SK-N-SH (cell line): ENCODE results near the gene TNFAIP8L3. TPM values are rescaled to one million over a fixed set of nuclear protein-coding genes. Genes with fewer than 3 reads are reported as not detected.

Experiments
- CTCF ChIA-PET: fragments of 300-600, 350-600 bp; formaldehyde crosslinking; extraction: SDS; loops from one replicate; lab custom pipeline; 2021; lab: Yijun Ruan, JAX
- POLR2A ChIA-PET: fragments of 350-600 bp; sonication (Branson Sonifier 250); formaldehyde crosslinking; extraction: SDS; loops from one replicate; lab custom pipeline; 2020; ENCODE audit warnings: antibody characterized with exemption, inconsistent platforms; lab: Yijun Ruan, JAX
- DNase-seq: peaks from one replicate; pipeline ENCODE4 v3.0.0; 2012
- H2AFZ ChIP-seq: fragments of 200-600 bp; sonication (generic); 2 replicates; pipeline ENCODE4 v1.8.1; 2016; ENCODE audit warnings: antibody characterized with exemption, mild to moderate bottlenecking, low read depth
- H3F3A ChIP-seq: fragments of 200-600 bp; sonication (generic); replicated peaks from 2 replicates; pipeline ENCODE3; 2016; ENCODE audit warnings: antibody characterized with exemption, mild to moderate bottlenecking; ENCODE audit not compliant: insufficient read depth
- H3K27ac ChIP-seq, 2 experiments: fragments of 200-500 bp in 1 of 2; fragments of 200-600 bp in 1 of 2; sonication (Bioruptor generic) in 1 of 2; sonication (generic), shearing (Covaris generic) in 1 of 2; 2 replicates each; pipeline versions ENCODE4 v1.5.1 to v1.6.1; 2014 to 2016; ENCODE audit warnings: low read depth in 2 of 2, inconsistent platforms in 1 of 2, low read length in 1 of 2, mild to moderate bottlenecking in 1 of 2, mixed read lengths in 1 of 2
- H3K27me3 ChIP-seq: fragments of 200-600 bp; sonication (generic), shearing (Covaris generic); 2 replicates; pipeline ENCODE4 v1.6.1; 2016; ENCODE audit warnings: mixed run types; ENCODE audit not compliant: insufficient read depth
- H3K36me3 ChIP-seq, 2 experiments: fragments of 200-500 bp in 1 of 2; fragments of 200-600 bp in 1 of 2; sonication (Bioruptor generic) in 1 of 2; sonication (generic) in 1 of 2; replicated peaks in 1 of 2; 2 replicates each; pipeline versions ENCODE3 to v1.5.1; 2014 to 2016; ENCODE audit warnings: low read length in 1 of 2, mild to moderate bottlenecking in 1 of 2; ENCODE audit not compliant: insufficient read depth in 2 of 2, control insufficient read depth in 1 of 2
- H3K4me1 ChIP-seq, 2 experiments: fragments of 200-500 bp in 1 of 2; fragments of 200-600 bp in 1 of 2; sonication (Bioruptor generic) in 1 of 2; sonication (generic), shearing (Covaris generic) in 1 of 2; 2 replicates each; pipeline versions ENCODE4 v1.5.1 to v1.6.1; 2014 to 2016; ENCODE audit warnings: low read depth in 1 of 2, low read length in 1 of 2, mixed run types in 1 of 2; ENCODE audit not compliant: insufficient read depth in 2 of 2, control insufficient read depth in 1 of 2
- H3K4me2 ChIP-seq: fragments of 200-600 bp; sonication (generic), shearing (Covaris generic); 2 replicates; pipeline ENCODE4 v1.6.1; 2017; ENCODE audit warnings: mixed run types
- H3K4me3 ChIP-seq, 2 experiments: fragments of 200-500 bp in 1 of 2; fragments of 200-600 bp in 1 of 2; sonication (Bioruptor generic) in 1 of 2; sonication (generic), shearing (Covaris generic) in 1 of 2; 2 replicates each; pipeline versions ENCODE4 v1.5.1 to v1.8.1; 2014 to 2016; ENCODE audit warnings: low read depth in 2 of 2, inconsistent platforms in 1 of 2, low read length in 1 of 2, mild to moderate bottlenecking in 1 of 2, mixed read lengths in 1 of 2, moderate library complexity in 1 of 2
- H3K79me2 ChIP-seq: fragments of 200-600 bp; sonication (generic); 2 replicates; pipeline ENCODE4 v1.8.1; 2017; ENCODE audit warnings: mild to moderate bottlenecking; ENCODE audit not compliant: insufficient read depth
- H3K9ac ChIP-seq: fragments of 200-600 bp; sonication (generic); 2 replicates; pipeline ENCODE4 v1.6.1; 2017; ENCODE audit warnings: mixed run types
- H3K9me2 ChIP-seq: fragments of 200-600 bp; sonication (generic); 2 replicates; pipeline ENCODE4 v1.6.1; 2017; ENCODE audit warnings: mixed run types
- H3K9me3 ChIP-seq: fragments of 200-600 bp; sonication (generic); 2 replicates; pipeline ENCODE4 v1.6.1; 2017; ENCODE audit warnings: mixed run types, mild to moderate bottlenecking, moderate library complexity
- H4K20me1 ChIP-seq: fragments of 200-600 bp; sonication (generic); 2 replicates; pipeline ENCODE4 v1.6.1; 2017; ENCODE audit warnings: mild to moderate bottlenecking, mixed run types; ENCODE audit not compliant: insufficient read depth
- ELF1 ChIP-seq: IDR thresholded peaks from 2 replicates; pipeline ENCODE4 v1.4.0; 2012
- EZH2phosphoT487 ChIP-seq: fragments of 200-600 bp; sonication (generic); IDR thresholded peaks from 2 replicates; pipeline ENCODE4 v1.6.1; 2017; ENCODE audit warnings: low read depth, mixed run types, mild to moderate bottlenecking, antibody characterized with exemption, moderate library complexity, borderline replicate concordance
- FOXM1 ChIP-seq: IDR thresholded peaks from 2 replicates; pipeline ENCODE4 v1.4.0; 2012; ENCODE audit warnings: low read depth, mild to moderate bottlenecking
- JUND ChIP-seq: IDR thresholded peaks from 2 replicates; pipeline ENCODE4 v1.4.0; 2012
- MXI1 ChIP-seq: IDR thresholded peaks from 2 replicates; pipeline ENCODE4 v1.6.1; 2012; ENCODE audit warnings: mild to moderate bottlenecking, low read depth, low read length, improper control_type of control experiment
- NFIC ChIP-seq: IDR thresholded peaks from 2 replicates; pipeline ENCODE4 v1.4.0; 2012; ENCODE audit warnings: borderline replicate concordance
- NRF1 ChIP-seq: IDR thresholded peaks from 2 replicates; pipeline ENCODE4 v1.6.1; 2012; ENCODE audit warnings: low read depth, mild to moderate bottlenecking, low read length
- POLR2AphosphoS5 ChIP-seq: IDR thresholded peaks from 2 replicates; pipeline ENCODE4 v1.6.1; 2012; ENCODE audit warnings: low read depth, low read length
- RAD21 ChIP-seq: IDR thresholded peaks from 2 replicates; pipeline ENCODE4 v1.6.1; 2012; ENCODE audit warnings: mild to moderate bottlenecking, low read length
- RFX5 ChIP-seq: IDR thresholded peaks from 2 replicates; pipeline ENCODE4 v1.6.1; 2012; ENCODE audit warnings: mild to moderate bottlenecking, improper control_type of control experiment, low read length
- RXRA ChIP-seq: IDR thresholded peaks from 2 replicates; pipeline ENCODE4 v1.4.0; 2012; ENCODE audit warnings: low read depth, mild to moderate bottlenecking, borderline replicate concordance
- polyA plus RNA-seq, 3 experiments: library from polyadenylated mRNA; depleted of rRNA; stranded (reverse); fragments of >200 nt; gene quantifications; 2 replicates each; pipeline ENCODE4 v1.2.3, GENCODE V29; 2012
- TF ChIP-seq, protein P1 (sequence below): IDR thresholded peaks from 2 replicates; pipeline ENCODE4 v1.4.0; 2012; ENCODE audit warnings: low read depth
- TF ChIP-seq, protein P2 (sequence below): IDR thresholded peaks from 2 replicates; pipeline ENCODE4 v1.6.1; 2012; ENCODE audit warnings: mild to moderate bottlenecking, low read depth, low read length, moderate library complexity
- TF ChIP-seq, protein P3 (sequence below): IDR thresholded peaks from 2 replicates; pipeline ENCODE4 v1.4.0; 2012; ENCODE audit warnings: low read depth, borderline replicate concordance
- TF ChIP-seq, protein P4 (sequence below): fragments of 150-350 bp; IDR thresholded peaks from 2 replicates; pipeline ENCODE4 v1.6.1; 2017; ENCODE audit warnings: antibody characterized with exemption, low read length, low read depth, borderline replicate concordance

The TNFAIP8L3 gene
- polyA plus RNA-seq, 1 of the 3 experiments (the other 2 are of a cell fraction), result 0.08 TPM

DNA sequence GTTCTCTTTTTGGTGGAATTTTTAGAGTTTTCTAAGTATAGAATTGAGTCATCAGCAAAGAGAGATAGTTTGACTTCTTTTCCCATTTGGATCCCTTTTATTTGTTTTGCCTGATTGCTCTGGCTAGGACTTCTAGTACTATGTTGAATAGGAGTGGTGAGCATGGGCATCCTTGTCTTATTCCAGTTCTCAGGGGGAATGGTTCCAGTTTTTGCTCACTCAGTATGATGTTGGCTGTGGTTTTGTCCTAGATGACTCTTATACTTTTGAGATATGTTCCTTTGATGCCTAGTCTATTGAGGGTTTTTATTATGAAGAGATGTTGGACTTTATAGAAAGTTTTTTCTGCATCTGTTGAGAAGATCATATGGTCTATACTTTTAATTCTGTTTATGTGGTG lies 72.5 kb downstream of the TNFAIP8L3 start:
- POLR2A ChIA-PET, result no interaction called here

More for the DNA sequence above, 72.5 kb downstream of the TNFAIP8L3 start:
- Histone ChIP-seq H3K9ac (no peak overlapping the region), H3K9me2 (0 out of 2 replicates have a peak, but pooled peaks cover 2% of the 10 kb centered on the region), H3K27ac (no peak overlapping the region), H2AFZ (no peak overlapping the region), H3K27me3 (no peaks in the 10 kb centered on the region), H3K9me3 (no peaks in the 10 kb centered on the region), H3F3A (no peaks in the 10 kb centered on the region), H4K20me1 (no peaks in the 10 kb centered on the region), H3K4me2 (no peak overlapping the region), H3K79me2 (no peaks in the 10 kb centered on the region), H3K4me3 (no peak overlapping the region), H3K36me3 (no peaks in the 10 kb centered on the region), H3K4me1 (peaks cover 0 to 3% of the 10 kb centered on the region in 2 experiments; a peak in 2 of 4 replicates)
- CTCF ChIA-PET, result interaction anchor here (0.6 kb wide), 1 partner anchor 135 kb away, joined by 4 read pairs; no protein-coding TSS in a partner anchor
- DNase-seq, result no peak
- TF ChIP-seq NRF1 (no peak), EZH2phosphoT487 (no peak), ELF1 (no peak), JUND (no peak), FOXM1 (no peak), MXI1 (no peak), RXRA (no peak), RFX5 (no peak), RAD21 (no peak), POLR2AphosphoS5 (no peak), NFIC (no peak)
- TF ChIP-seq, protein P1, sequence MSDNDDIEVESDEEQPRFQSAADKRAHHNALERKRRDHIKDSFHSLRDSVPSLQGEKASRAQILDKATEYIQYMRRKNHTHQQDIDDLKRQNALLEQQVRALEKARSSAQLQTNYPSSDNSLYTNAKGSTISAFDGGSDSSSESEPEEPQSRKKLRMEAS, result no peak
- TF ChIP-seq, protein P2, sequence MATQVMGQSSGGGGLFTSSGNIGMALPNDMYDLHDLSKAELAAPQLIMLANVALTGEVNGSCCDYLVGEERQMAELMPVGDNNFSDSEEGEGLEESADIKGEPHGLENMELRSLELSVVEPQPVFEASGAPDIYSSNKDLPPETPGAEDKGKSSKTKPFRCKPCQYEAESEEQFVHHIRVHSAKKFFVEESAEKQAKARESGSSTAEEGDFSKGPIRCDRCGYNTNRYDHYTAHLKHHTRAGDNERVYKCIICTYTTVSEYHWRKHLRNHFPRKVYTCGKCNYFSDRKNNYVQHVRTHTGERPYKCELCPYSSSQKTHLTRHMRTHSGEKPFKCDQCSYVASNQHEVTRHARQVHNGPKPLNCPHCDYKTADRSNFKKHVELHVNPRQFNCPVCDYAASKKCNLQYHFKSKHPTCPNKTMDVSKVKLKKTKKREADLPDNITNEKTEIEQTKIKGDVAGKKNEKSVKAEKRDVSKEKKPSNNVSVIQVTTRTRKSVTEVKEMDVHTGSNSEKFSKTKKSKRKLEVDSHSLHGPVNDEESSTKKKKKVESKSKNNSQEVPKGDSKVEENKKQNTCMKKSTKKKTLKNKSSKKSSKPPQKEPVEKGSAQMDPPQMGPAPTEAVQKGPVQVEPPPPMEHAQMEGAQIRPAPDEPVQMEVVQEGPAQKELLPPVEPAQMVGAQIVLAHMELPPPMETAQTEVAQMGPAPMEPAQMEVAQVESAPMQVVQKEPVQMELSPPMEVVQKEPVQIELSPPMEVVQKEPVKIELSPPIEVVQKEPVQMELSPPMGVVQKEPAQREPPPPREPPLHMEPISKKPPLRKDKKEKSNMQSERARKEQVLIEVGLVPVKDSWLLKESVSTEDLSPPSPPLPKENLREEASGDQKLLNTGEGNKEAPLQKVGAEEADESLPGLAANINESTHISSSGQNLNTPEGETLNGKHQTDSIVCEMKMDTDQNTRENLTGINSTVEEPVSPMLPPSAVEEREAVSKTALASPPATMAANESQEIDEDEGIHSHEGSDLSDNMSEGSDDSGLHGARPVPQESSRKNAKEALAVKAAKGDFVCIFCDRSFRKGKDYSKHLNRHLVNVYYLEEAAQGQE, result no peak
- TF ChIP-seq, protein P3, sequence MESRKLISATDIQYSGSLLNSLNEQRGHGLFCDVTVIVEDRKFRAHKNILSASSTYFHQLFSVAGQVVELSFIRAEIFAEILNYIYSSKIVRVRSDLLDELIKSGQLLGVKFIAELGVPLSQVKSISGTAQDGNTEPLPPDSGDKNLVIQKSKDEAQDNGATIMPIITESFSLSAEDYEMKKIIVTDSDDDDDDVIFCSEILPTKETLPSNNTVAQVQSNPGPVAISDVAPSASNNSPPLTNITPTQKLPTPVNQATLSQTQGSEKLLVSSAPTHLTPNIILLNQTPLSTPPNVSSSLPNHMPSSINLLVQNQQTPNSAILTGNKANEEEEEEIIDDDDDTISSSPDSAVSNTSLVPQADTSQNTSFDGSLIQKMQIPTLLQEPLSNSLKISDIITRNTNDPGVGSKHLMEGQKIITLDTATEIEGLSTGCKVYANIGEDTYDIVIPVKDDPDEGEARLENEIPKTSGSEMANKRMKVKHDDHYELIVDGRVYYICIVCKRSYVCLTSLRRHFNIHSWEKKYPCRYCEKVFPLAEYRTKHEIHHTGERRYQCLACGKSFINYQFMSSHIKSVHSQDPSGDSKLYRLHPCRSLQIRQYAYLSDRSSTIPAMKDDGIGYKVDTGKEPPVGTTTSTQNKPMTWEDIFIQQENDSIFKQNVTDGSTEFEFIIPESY, result no peak
- TF ChIP-seq, protein P4, sequence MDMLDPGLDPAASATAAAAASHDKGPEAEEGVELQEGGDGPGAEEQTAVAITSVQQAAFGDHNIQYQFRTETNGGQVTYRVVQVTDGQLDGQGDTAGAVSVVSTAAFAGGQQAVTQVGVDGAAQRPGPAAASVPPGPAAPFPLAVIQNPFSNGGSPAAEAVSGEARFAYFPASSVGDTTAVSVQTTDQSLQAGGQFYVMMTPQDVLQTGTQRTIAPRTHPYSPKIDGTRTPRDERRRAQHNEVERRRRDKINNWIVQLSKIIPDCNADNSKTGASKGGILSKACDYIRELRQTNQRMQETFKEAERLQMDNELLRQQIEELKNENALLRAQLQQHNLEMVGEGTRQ, result no peak
